Smooth muscle cell (in vitro differentiated cells): ENCODE data around the gene EID1. TPM values are rescaled to one million over a fixed set of nuclear protein-coding genes. Genes with fewer than 3 reads are reported as not detected.
A peak's percentile ranks its signal among the peaks of the same experiment; 100 is the strongest.

Experiments used
- DNase-seq: peaks from one replicate; lab custom pipeline; 2025; ENCODE audit not compliant: unreplicated experiment; lab: John Stamatoyannopoulos, UW
- H2AFZ ChIP-seq: fragments of 200-600 bp; sonication (generic); 2 replicates; pipeline ENCODE4 v1.6.0; 2016; ENCODE audit warnings: antibody characterized with exemption, low read depth, mild to moderate bottlenecking
- H3F3A ChIP-seq: fragments of 200-600 bp; sonication (generic); 2 replicates; pipeline ENCODE4 v1.6.0; 2017; ENCODE audit warnings: antibody characterized with exemption, low read depth
- H3K27ac ChIP-seq: fragments of 200-600 bp; sonication (generic); 2 replicates; pipeline ENCODE4 v1.5.1; 2016; ENCODE audit warnings: low read depth, mild to moderate bottlenecking
- H3K27me3 ChIP-seq: fragments of 200-600 bp; sonication (generic); 2 replicates; pipeline ENCODE4 v1.6.1; 2016; ENCODE audit warnings: low read depth, mild to moderate bottlenecking
- H3K36me3 ChIP-seq: fragments of 200-600 bp; sonication (generic); 2 replicates; pipeline ENCODE4 v1.5.1; 2016; ENCODE audit warnings: low read depth
- H3K4me1 ChIP-seq: fragments of 200-600 bp; sonication (generic); 2 replicates; pipeline ENCODE4 v1.5.1; 2016; ENCODE audit warnings: low read depth
- H3K4me2 ChIP-seq: fragments of 200-600 bp; sonication (generic); 2 replicates; pipeline ENCODE4 v1.6.0; 2016; ENCODE audit warnings: mild to moderate bottlenecking
- H3K4me3 ChIP-seq: fragments of 200-600 bp; sonication (generic); 2 replicates; pipeline ENCODE4 v1.5.1; 2016; ENCODE audit warnings: mild to moderate bottlenecking
- H3K79me2 ChIP-seq: fragments of 200-600 bp; sonication (generic); 2 replicates; pipeline ENCODE4 v1.6.0; 2016; ENCODE audit warnings: low read depth, mild to moderate bottlenecking
- H3K9ac ChIP-seq: fragments of 200-600 bp; sonication (generic); 2 replicates; pipeline ENCODE4 v1.6.0; 2016; ENCODE audit warnings: low read depth
- H3K9me3 ChIP-seq: fragments of 200-600 bp; sonication (generic); replicated peaks from 2 replicates; pipeline ENCODE4 v1.5.1; 2016; ENCODE audit warnings: low read depth
- H4K20me1 ChIP-seq: fragments of 200-600 bp; sonication (generic); 2 replicates; pipeline ENCODE4 v1.6.0; 2016; ENCODE audit warnings: low read depth
- WGBS: methylation state at CpG from one replicate; pipeline ENCODE4 v1.1.7; 2016; ENCODE audit warnings: low lambda C conversion rate; 5-methylcytosine and 5-hydroxymethylcytosine counted together
- polyA plus RNA-seq: library from polyadenylated mRNA; unstranded; fragments of >200 nt; fragmentation: Nextera tagmentation; extraction: Ambion mirVana; gene quantifications from 2 replicates; pipeline ENCODE4 v1.2.1, GENCODE V29; 2016
- total RNA-seq: library from RNA; depleted of rRNA; stranded (reverse); fragments of >200 nt; gene quantifications from 2 replicates; pipeline ENCODE4 v1.2.3, GENCODE V29; 2014
- TF ChIP-seq, protein P1 (sequence below): fragments of 200-600 bp; sonication (generic); IDR thresholded peaks from 2 replicates; pipeline ENCODE4 v1.5.1; 2017; ENCODE audit warnings: borderline replicate concordance, mild to moderate bottlenecking, antibody characterized with exemption; ENCODE audit not compliant: insufficient read depth, poor library complexity, severe bottlenecking

Gene EID1
- total and polyA plus RNA-seq, 2 experiments from 2014 or later = 216 to 316 TPM

DNA sequence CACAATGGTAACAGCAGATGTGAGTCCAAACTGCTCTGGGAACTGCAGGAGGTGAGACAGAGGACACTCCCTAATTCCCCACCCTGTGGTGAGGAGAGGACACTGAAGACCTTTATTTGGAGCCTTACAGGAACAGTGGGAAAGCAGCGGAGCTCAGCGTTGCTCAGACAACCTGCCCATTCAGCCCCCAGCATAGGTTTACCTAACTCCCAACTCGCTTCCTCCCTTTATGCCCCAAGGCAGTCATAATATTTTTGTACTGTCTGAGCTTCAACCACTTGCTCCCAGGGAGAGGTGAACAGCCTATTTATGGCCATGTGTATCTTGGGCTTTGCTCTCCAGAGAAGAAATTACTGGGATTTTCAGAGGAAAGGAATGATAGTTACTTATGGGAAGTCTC is 51.7 kb downstream of the EID1 start:
- Histone ChIP-seq H3K4me2 (no peak overlapping the region), H3K4me1 (peaks cover 7% of the 10 kb centered on the region), H3K27ac (peak overlapping the region; percentile 17), H3K79me2 (no peaks in the 10 kb centered on the region), H3K9me3 (no peaks in the 10 kb centered on the region), H3K36me3 (no peaks in the 10 kb centered on the region), H3K9ac (no peak overlapping the region), H4K20me1 (no peaks in the 10 kb centered on the region), H3K4me3 (no peak overlapping the region), H3F3A (no peaks in the 10 kb centered on the region), H2AFZ (no peak overlapping the region), H3K27me3 (no peaks in the 10 kb centered on the region)
- DNase-seq = no peak
- 86% methylated on average over 3 of the region's 3 CpGs for WGBS
- TF ChIP-seq, protein P1, sequence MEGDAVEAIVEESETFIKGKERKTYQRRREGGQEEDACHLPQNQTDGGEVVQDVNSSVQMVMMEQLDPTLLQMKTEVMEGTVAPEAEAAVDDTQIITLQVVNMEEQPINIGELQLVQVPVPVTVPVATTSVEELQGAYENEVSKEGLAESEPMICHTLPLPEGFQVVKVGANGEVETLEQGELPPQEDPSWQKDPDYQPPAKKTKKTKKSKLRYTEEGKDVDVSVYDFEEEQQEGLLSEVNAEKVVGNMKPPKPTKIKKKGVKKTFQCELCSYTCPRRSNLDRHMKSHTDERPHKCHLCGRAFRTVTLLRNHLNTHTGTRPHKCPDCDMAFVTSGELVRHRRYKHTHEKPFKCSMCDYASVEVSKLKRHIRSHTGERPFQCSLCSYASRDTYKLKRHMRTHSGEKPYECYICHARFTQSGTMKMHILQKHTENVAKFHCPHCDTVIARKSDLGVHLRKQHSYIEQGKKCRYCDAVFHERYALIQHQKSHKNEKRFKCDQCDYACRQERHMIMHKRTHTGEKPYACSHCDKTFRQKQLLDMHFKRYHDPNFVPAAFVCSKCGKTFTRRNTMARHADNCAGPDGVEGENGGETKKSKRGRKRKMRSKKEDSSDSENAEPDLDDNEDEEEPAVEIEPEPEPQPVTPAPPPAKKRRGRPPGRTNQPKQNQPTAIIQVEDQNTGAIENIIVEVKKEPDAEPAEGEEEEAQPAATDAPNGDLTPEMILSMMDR = no peak

Other genes starting within 250 kb of the EID1 start
- 330 and 455 TPM in 2 replicates for gene FBN1, start 232.4 kb upstream of the EID1 start, total RNA-seq
- 97.3 and 137 TPM in 2 replicates for gene FBN1, start 232.4 kb upstream of the EID1 start, polyA plus RNA-seq
- gene CEP152, start 67.1 kb upstream of the EID1 start, total RNA-seq = 10.7 and 37.5 TPM in 2 replicates
- gene CEP152, start 67.1 kb upstream of the EID1 start, polyA plus RNA-seq = 3.9 and 5.9 TPM in 2 replicates
- 1.2 and 3.6 TPM in 2 replicates for gene SHC4, start 85.8 kb downstream of the EID1 start, total RNA-seq
- 0.26 and 0.39 TPM in 2 replicates for gene SHC4, start 85.8 kb downstream of the EID1 start, polyA plus RNA-seq
- gene SECISBP2L, start 168.3 kb downstream of the EID1 start, total RNA-seq = 24.0 and 38.9 TPM in 2 replicates
- gene SECISBP2L, start 168.3 kb downstream of the EID1 start, polyA plus RNA-seq = 12.2 and 13.7 TPM in 2 replicates